K562 (cell line): ENCODE results near the gene SDSL. TPM values are rescaled to one million over a fixed set of nuclear protein-coding genes. Genes with fewer than 3 reads are reported as not detected.
A peak's percentile ranks its signal among the peaks of the same experiment; 100 is the strongest.

Experiments used
- ATAC-seq: fragments of 200-7000 bp; cut with Tn5 transposase; 3 replicates; pipeline ENCODE4 v1.9.1; 2020; ENCODE audit warnings: moderate library complexity
- BruUV-seq: library from RNA; stranded (reverse); fragments of 400-500 nt; replicated peaks from 2 replicates; lab custom pipeline; 2021; lab: Mats Ljungman, UMichigan
- CTCF ChIA-PET: fragments of 300-600 bp; formaldehyde crosslinking; extraction: SDS; loops from one replicate; lab custom pipeline; 2021; ENCODE audit warnings: low intra/inter-chr PET ratio; lab: Yijun Ruan, JAX
- POLR2A ChIA-PET: fragments of 300-600, 350-650 bp; sonication (Branson Sonifier 250); formaldehyde crosslinking; extraction: SDS; loops from one replicate; lab custom pipeline; 2021; ENCODE audit warnings: antibody characterized with exemption, inconsistent platforms; lab: Yijun Ruan, JAX
- DNase-seq, 4 experiments: peaks; one replicate each; pipeline versions ENCODE4 v3.0.0 to v3.0.0-alpha.2; 2011 to 2018; ENCODE audit warnings: low spot score in 3 of 4, mixed read lengths in 3 of 4; ENCODE audit errors: extremely low read depth in 1 of 4
- FAIRE-seq: peaks from 2 replicates; lab custom pipeline; 2011; peaks lifted over from hg19 to GRCh38; lab: Jason Lieb, UNC
- H2AFZ ChIP-seq: 2 replicates; pipeline ENCODE4 v1.6.0; 2011; ENCODE audit warnings: low read depth, low read length, control low read depth, inconsistent platforms
- H3K27ac ChIP-seq: fragments of 200-600 bp; 3 replicates; pipeline ENCODE4 v1.8.0; 2011; ENCODE audit warnings: low read depth, mild to moderate bottlenecking, control low read depth, inconsistent platforms, low read length, moderate library complexity, mixed read lengths; ENCODE audit errors: extremely low read depth
- H3K27me3 ChIP-seq, 2 experiments: fragments of 300-600 bp in 1 of 2; 2 replicates in 1 of 2; 3 replicates in 1 of 2; pipeline versions ENCODE4 v1.6.0 to v1.8.0; 2011; ENCODE audit warnings: inconsistent platforms in 2 of 2, low read length in 2 of 2, mild to moderate bottlenecking in 1 of 2, mixed read lengths in 1 of 2, moderate library complexity in 1 of 2; ENCODE audit not compliant: control insufficient read depth in 2 of 2, insufficient read depth in 2 of 2
- H3K36me3 ChIP-seq: fragments of 300-600 bp; 3 replicates; pipeline ENCODE4 v1.8.0; 2011; ENCODE audit warnings: mild to moderate bottlenecking, low read length, inconsistent platforms; ENCODE audit not compliant: control insufficient read depth, insufficient read depth
- H3K4me1 ChIP-seq, 2 experiments: fragments of 200-600 bp in 1 of 2; replicated peaks in 1 of 2; 2 replicates in 1 of 2; 3 replicates in 1 of 2; pipeline versions ENCODE4 v1.5.1 to v1.8.0; 2011; ENCODE audit warnings: inconsistent platforms in 2 of 2, low read length in 2 of 2, mild to moderate bottlenecking in 1 of 2, mixed read lengths in 1 of 2, moderate library complexity in 1 of 2; ENCODE audit not compliant: control insufficient read depth in 2 of 2, insufficient read depth in 2 of 2
- H3K4me2 ChIP-seq: 2 replicates; pipeline ENCODE4 v1.6.1; 2011; ENCODE audit warnings: low read length, control low read depth, inconsistent platforms, mixed read lengths; ENCODE audit not compliant: insufficient read depth
- H3K4me3 ChIP-seq: fragments of 200-600 bp; sonication (generic), shearing (Covaris generic); 2 replicates; pipeline ENCODE4 v1.5.1; 2016; ENCODE audit warnings: control low read depth, inconsistent platforms
- H3K79me2 ChIP-seq: fragments of 200-600 bp; 3 replicates; pipeline ENCODE4 v1.8.0; 2011; ENCODE audit warnings: low read length, inconsistent platforms; ENCODE audit not compliant: control insufficient read depth, insufficient read depth
- H3K9ac ChIP-seq, 2 experiments: 2 replicates each; pipeline versions ENCODE4 v1.6.0 to v1.6.1; 2011; ENCODE audit warnings: low read depth in 2 of 2, low read length in 2 of 2, control low read depth in 1 of 2, inconsistent platforms in 1 of 2, mild to moderate bottlenecking in 1 of 2, mixed read lengths in 1 of 2; ENCODE audit not compliant: insufficient read depth in 1 of 2
- H3K9me1 ChIP-seq: one replicate; pipeline ENCODE4 v1.6.0; 2011; ENCODE audit warnings: inconsistent platforms, mild to moderate bottlenecking, low read length, moderate library complexity; ENCODE audit not compliant: control insufficient read depth, insufficient read depth
- H3K9me3 ChIP-seq: replicated peaks from 2 replicates; pipeline ENCODE4 v1.5.1; 2011; ENCODE audit warnings: low read depth, low read length, inconsistent platforms; ENCODE audit not compliant: control insufficient read depth, insufficient read depth
- H4K20me1 ChIP-seq: replicated peaks from 2 replicates; pipeline ENCODE4 v1.6.1; 2011; ENCODE audit warnings: low read length, inconsistent platforms, mixed read lengths; ENCODE audit not compliant: control insufficient read depth, insufficient read depth
- ARID1B ChIP-seq: fragments of 450-650 bp; IDR thresholded peaks from 2 replicates; pipeline ENCODE4 v1.6.1; 2016; ENCODE audit warnings: antibody characterized with exemption, mild to moderate bottlenecking, inconsistent platforms
- CBFA2T2 ChIP-seq: fragments of 450-650 bp; conservative IDR thresholded peaks from 2 replicates; pipeline ENCODE4 v1.6.1; 2017; ENCODE audit warnings: mild to moderate bottlenecking
- CBFA2T3 ChIP-seq: fragments of 450-650 bp; IDR thresholded peaks from 2 replicates; pipeline ENCODE4 v1.6.1; 2017
- CEBPB ChIP-seq: fragments of 450-650 bp; IDR thresholded peaks from 2 replicates; pipeline ENCODE4 v1.6.1; 2016; ENCODE audit warnings: missing genetic modification characterization, missing compliant biosample characterization
- DACH1 ChIP-seq: fragments of 450-650 bp; IDR thresholded peaks from 2 replicates; pipeline ENCODE4 v1.6.1; 2018; ENCODE audit not compliant: partially characterized antibody
- DMBX1 ChIP-seq: fragments of 250-450 bp; sonication (Bioruptor Pico); IDR thresholded peaks from 2 replicates; pipeline ENCODE4 v1.8.0; 2022; ENCODE audit warnings: inconsistent platforms, mild to moderate bottlenecking, moderate library complexity, borderline replicate concordance
- EP300 ChIP-seq: IDR thresholded peaks from 2 replicates; pipeline ENCODE4 v1.6.1; 2012; ENCODE audit warnings: low read length, improper control_type of control experiment
- FOXP1 ChIP-seq: sonication (generic); formaldehyde crosslinking; IDR thresholded peaks from 2 replicates; pipeline ENCODE4 v1.8.0; 2022; ENCODE audit warnings: mild to moderate bottlenecking, missing genetic modification reagents
- HMG20B ChIP-seq: fragments of 250-450 bp; sonication (Bioruptor Pico); IDR thresholded peaks from 2 replicates; pipeline ENCODE4 v1.5.0; 2021; ENCODE audit warnings: mild to moderate bottlenecking
- LEF1 ChIP-seq: fragments of 450-650 bp; IDR thresholded peaks from 2 replicates; pipeline ENCODE4 v1.6.1; 2016; ENCODE audit warnings: mild to moderate bottlenecking
- MECOM ChIP-seq: fragments of 250-450 bp; sonication (Bioruptor Pico); IDR thresholded peaks from 2 replicates; pipeline ENCODE4 v1.8.0; 2022; ENCODE audit warnings: inconsistent platforms
- NBN ChIP-seq: fragments of 450-650 bp; IDR thresholded peaks from 2 replicates; pipeline ENCODE4 v1.6.1; 2016; ENCODE audit warnings: low read depth, mild to moderate bottlenecking
- NFIC ChIP-seq: fragments of 450-650 bp; IDR thresholded peaks from 2 replicates; pipeline ENCODE4 v1.6.1; 2017; ENCODE audit warnings: mild to moderate bottlenecking, inconsistent platforms
- RBM25 ChIP-seq: fragments of 200-400 bp; formaldehyde crosslinking; IDR thresholded peaks from 2 replicates; pipeline ENCODE4 v1.6.1; 2018; ENCODE audit warnings: low read length, low read depth, moderate library complexity; ENCODE audit not compliant: severe bottlenecking
- SMARCA4 ChIP-seq: fragments of 450-650 bp; IDR thresholded peaks from 2 replicates; pipeline ENCODE4 v1.6.1; 2016
- SRSF9 ChIP-seq: fragments of 200-400 bp; formaldehyde crosslinking; IDR thresholded peaks from 2 replicates; pipeline ENCODE4 v1.6.1; 2017; ENCODE audit warnings: low read depth, low read length, borderline replicate concordance
- STAT5B ChIP-seq: fragments of 250-450 bp; sonication (Bioruptor Pico); IDR thresholded peaks from 2 replicates; pipeline ENCODE4 v1.8.0; 2021; ENCODE audit warnings: mild to moderate bottlenecking, inconsistent platforms
- TAF7 ChIP-seq: fragments of 450-650 bp; IDR thresholded peaks from 2 replicates; pipeline ENCODE4 v1.6.1; 2016; ENCODE audit warnings: missing genetic modification characterization, missing compliant biosample characterization
- TAL1 ChIP-seq: fragments of 450-650 bp; IDR thresholded peaks from 2 replicates; pipeline ENCODE4 v1.6.1; 2016; ENCODE audit warnings: mild to moderate bottlenecking
- TCF3 ChIP-seq: sonication (generic); formaldehyde crosslinking; IDR thresholded peaks from 2 replicates; pipeline ENCODE4 v1.4.0; 2020; ENCODE audit warnings: mild to moderate bottlenecking, missing genetic modification reagents
- ZKSCAN1 ChIP-seq: fragments of 150-350 bp; IDR thresholded peaks from 2 replicates; pipeline ENCODE4 v1.6.1; 2016; ENCODE audit warnings: low read depth, low read length
- ZNF12 ChIP-seq: sonication (generic); formaldehyde crosslinking; IDR thresholded peaks from 2 replicates; pipeline ENCODE4 v1.4.0; 2020; ENCODE audit warnings: mild to moderate bottlenecking, missing genetic modification reagents
- ZNF274 ChIP-seq: IDR thresholded peaks from 2 replicates; pipeline ENCODE4 v1.6.1; 2011; ENCODE audit warnings: low read depth, mild to moderate bottlenecking, low read length, moderate library complexity, borderline replicate concordance
- ZNF589 ChIP-seq: fragments of 200-800 bp; sonication (Bioruptor generic); IDR thresholded peaks from 2 replicates; pipeline ENCODE4 v1.6.1; 2016; ENCODE audit warnings: low read depth, missing genetic modification characterization, missing compliant biosample characterization
- WGBS: fragments of 100-300 bp; shearing (Covaris generic); methylation state at CpG from one replicate; pipeline ENCODE4 v1.1.6; 2016; ENCODE audit warnings: low coverage, mixed read lengths; ENCODE audit not compliant: insufficient coverage; ENCODE audit errors: missing lambda C conversion rate; 5-methylcytosine and 5-hydroxymethylcytosine counted together
- in situ Hi-C: fragments of 300-500 bp; cut with MboI; formaldehyde crosslinking; loops from 4 replicates; pipeline ENCODE4 v1.15.0; 2018; ENCODE audit warnings: inconsistent platforms, mixed read lengths
- intact Hi-C: fragments of 100-400 bp; cut with micrococcal nuclease; formaldehyde crosslinking; loops from 2 replicates; pipeline ENCODE4 v1.14.2; 2022
- polyA plus RNA-seq, 8 experiments: library from polyadenylated mRNA; depleted of rRNA in 4 of 8; stranded (reverse) in 5 of 8; unstranded in 3 of 8; fragments of >200 nt; fragmentation: Nextera tagmentation in 2 of 8; fragmentation: Illumina TruSeq in 1 of 8; extraction: Ambion mirVana in 2 of 8; extraction: Trizol in 1 of 8; gene quantifications; 2 replicates each; pipeline versions ENCODE4 v1.2.1 to v1.2.3, GENCODE V29; 2011 to 2014; ENCODE audit warnings: inconsistent platforms in 1 of 8, missing spikeins in 1 of 8
- total RNA-seq, 7 experiments: library from RNA; depleted of rRNA in 6 of 7; stranded (reverse); fragments of >200 nt in 6 of 7; fragmentation: Illumina TruSeq in 2 of 7; extraction: Trizol in 2 of 7; gene quantifications; 2 replicates each; pipeline versions ENCODE4 v1.2.1 to v1.2.3, GENCODE V29; 2011 to 2021; ENCODE audit warnings: low replicate concordance in 1 of 7
- TF ChIP-seq, protein P1 (sequence below): sonication (generic); formaldehyde crosslinking; IDR thresholded peaks from 2 replicates; pipeline ENCODE4 v1.8.0; 2022; ENCODE audit warnings: missing genetic modification reagents, mild to moderate bottlenecking, moderate library complexity, borderline replicate concordance
- TF ChIP-seq, protein P2 (sequence below): sonication (generic); formaldehyde crosslinking; IDR thresholded peaks from 2 replicates; pipeline ENCODE4 v1.8.0; 2022; ENCODE audit warnings: mild to moderate bottlenecking, missing genetic modification reagents

SDSL gene
- total and polyA plus RNA-seq, 9 of the 15 experiments (the other 6 are each of a cell fraction or from before 2014, with no cell fraction given) = 0.31 to 11.0 (median 7.4) TPM

DNA sequence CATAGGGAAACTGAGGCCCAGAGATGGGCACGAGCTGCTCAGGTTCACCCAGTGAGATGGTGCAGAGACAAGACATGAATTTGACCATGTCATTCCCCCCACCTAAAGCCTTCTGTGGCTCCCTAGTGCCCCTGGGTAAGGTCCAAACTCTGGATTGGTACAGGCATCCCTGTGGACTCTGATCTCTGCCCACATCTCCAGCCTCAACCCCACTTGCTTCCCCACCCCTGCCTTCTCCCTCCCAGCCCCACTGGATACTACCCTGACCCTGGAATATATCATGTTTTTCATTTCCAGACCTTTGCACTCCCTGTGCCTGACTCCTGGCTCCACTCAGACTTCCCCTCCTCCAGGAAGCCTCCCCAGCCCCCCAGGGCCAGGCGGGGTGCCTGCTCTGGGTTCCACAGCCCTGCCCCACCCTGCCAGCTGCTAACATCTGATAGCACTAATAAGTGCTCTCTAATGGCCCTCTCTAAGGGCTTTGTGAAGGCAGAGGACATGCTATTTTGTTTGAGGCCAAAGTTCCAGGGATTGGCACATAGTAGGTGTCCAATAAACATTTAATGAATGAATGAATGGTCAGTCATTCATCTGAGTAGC lies 1.1 kb upstream of the SDSL start:
- no peak overlapping the region for H3K4me3 ChIP-seq
- peaks cover 5% of the 10 kb centered on the region; the same call in 1 of the 3 replicates for H3K36me3 ChIP-seq
- peak overlapping the region; percentile 93; the same call in 1 of the 2 replicates for H2AFZ ChIP-seq
- H3K9me1 ChIP-seq = no peaks in the 10 kb centered on the region
- 38% methylated on average over 2 of the region's 2 CpGs for WGBS
- in situ Hi-C loops (loop anchor here (25.0 kb wide), 1 partner anchor 234 kb away; the partner anchor contains the start of genes DDX54 and RITA1), intact Hi-C loops (no loop called here)
- no peaks in the 10 kb centered on the region for H4K20me1 ChIP-seq
- no peaks in the 10 kb centered on the region for H3K27me3 ChIP-seq
- DNase-seq = peak in 3 of 4 experiments; percentile 56 to 66 (median 57)
- H3K9me3 ChIP-seq = no peaks in the 10 kb centered on the region; the same call in 1 of the 2 replicates
- BruUV-seq = no TSS peak
- H3K9ac ChIP-seq = peak overlapping the region; percentile 82 to 91
- peak overlapping the region; percentile 83 for H3K4me2 ChIP-seq
- POLR2A ChIA-PET = interaction anchor here (1.1 to 1.4 kb wide), 2 partner anchors 8 to 35 kb away, joined by 3 read pairs; no protein-coding TSS in a partner anchor
- peaks cover 13% of the 10 kb centered on the region for H3K79me2 ChIP-seq
- peak overlapping the region; percentile 96 for H3K27ac ChIP-seq
- CTCF ChIA-PET = no interaction called here
- ATAC-seq = no peak; the same call in 2 of the 3 replicates
- H3K4me1 ChIP-seq = peaks cover 33 to 40% of the 10 kb centered on the region in 2 experiments
- no peak for FAIRE-seq
- no peak for TF ChIP-seq NBN
- no peak for TF ChIP-seq CBFA2T2
- TF ChIP-seq TAL1 = peak; percentile 45; the same call in 1 of the 2 replicates
- TF ChIP-seq ZNF589 = no peak
- TF ChIP-seq ZNF12 = no peak
- TF ChIP-seq RBM25 = peak; percentile 60
- no peak for TF ChIP-seq ZNF274
- TF ChIP-seq STAT5B (CRISPR knock-in tag) = no peak
- peak; percentile 70 for TF ChIP-seq ARID1B
- no peak for TF ChIP-seq HMG20B (CRISPR knock-in tag)
- TF ChIP-seq TAF7 (tag) = no peak
- TF ChIP-seq ZKSCAN1 = peak; percentile 96
- TF ChIP-seq, protein P1, sequence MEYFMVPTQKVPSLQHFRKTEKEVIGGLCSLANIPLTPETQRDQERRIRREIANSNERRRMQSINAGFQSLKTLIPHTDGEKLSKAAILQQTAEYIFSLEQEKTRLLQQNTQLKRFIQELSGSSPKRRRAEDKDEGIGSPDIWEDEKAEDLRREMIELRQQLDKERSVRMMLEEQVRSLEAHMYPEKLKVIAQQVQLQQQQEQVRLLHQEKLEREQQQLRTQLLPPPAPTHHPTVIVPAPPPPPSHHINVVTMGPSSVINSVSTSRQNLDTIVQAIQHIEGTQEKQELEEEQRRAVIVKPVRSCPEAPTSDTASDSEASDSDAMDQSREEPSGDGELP (CRISPR knock-in tag) = peak; percentile 41; the same call in 1 of the 2 replicates
- no peak for TF ChIP-seq MECOM (CRISPR knock-in tag)
- no peak for TF ChIP-seq NFIC
- TF ChIP-seq, protein P2, sequence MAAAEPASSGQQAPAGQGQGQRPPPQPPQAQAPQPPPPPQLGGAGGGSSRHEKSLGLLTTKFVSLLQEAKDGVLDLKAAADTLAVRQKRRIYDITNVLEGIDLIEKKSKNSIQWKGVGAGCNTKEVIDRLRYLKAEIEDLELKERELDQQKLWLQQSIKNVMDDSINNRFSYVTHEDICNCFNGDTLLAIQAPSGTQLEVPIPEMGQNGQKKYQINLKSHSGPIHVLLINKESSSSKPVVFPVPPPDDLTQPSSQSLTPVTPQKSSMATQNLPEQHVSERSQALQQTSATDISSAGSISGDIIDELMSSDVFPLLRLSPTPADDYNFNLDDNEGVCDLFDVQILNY (CRISPR knock-in tag) = no peak
- TF ChIP-seq DMBX1 (CRISPR knock-in tag) = no peak
- TF ChIP-seq CBFA2T3 = peak; percentile 56
- TF ChIP-seq TCF3 = peak; percentile 55
- no peak for TF ChIP-seq SRSF9
- TF ChIP-seq SMARCA4 = no peak
- peak; percentile 42; the same call in 1 of the 2 replicates for TF ChIP-seq LEF1
- TF ChIP-seq FOXP1 = no peak
- TF ChIP-seq DACH1 = peak; percentile 65
- TF ChIP-seq CEBPB (tag) = no peak
- 0 out of 2 replicates have a peak, but pooled peaks have one; percentile 13 for TF ChIP-seq EP300
